CD4-positive, alpha-beta T cell treated with Interleukin-15 for 4 hours (primary cell): ENCODE results near the gene LINGO4.

Experiments used
- DNase-seq: peaks from one replicate; pipeline ENCODE4 v3.0.0-alpha.2; 2020; ENCODE audit warnings: low spot score

LINGO4 gene

GRCh38 chr1:151805066-151805820 lies at the start of gene LINGO4:
Gene LINGO4 (minus strand): TSS chr1:151805419. CDS start chr1:151802704, 2,715 bp downstream.
- no peak for DNase-seq

- no peak for DNase-seq
Measured at GRCh38 chr1:151854658-151855057, 49.4 kb upstream of the LINGO4 start.

- DNase-seq: no peak
Measured at GRCh38 chr1:151853411-151853943, 48.3 kb upstream of the LINGO4 start, which contains the start of gene THEM5. Gene THEM5 (minus strand): TSS chr1:151853712. CDS start chr1:151853565, 147 bp downstream.

GRCh38 chr1:151852733-151853132 lies 47.5 kb upstream of the LINGO4 start:
- DNase-seq: no peak

GRCh38 chr1:151851886-151852285 lies 46.7 kb upstream of the LINGO4 start:
- no peak for DNase-seq

- DNase-seq: no peak
Measured at GRCh38 chr1:151849871-151850270, 44.7 kb upstream of the LINGO4 start.

- no peak for DNase-seq
Measured at GRCh38 chr1:151849126-151849525, 43.9 kb upstream of the LINGO4 start.

- no peak for DNase-seq
Measured at GRCh38 chr1:151847867-151848596, 42.8 kb upstream of the LINGO4 start.

GRCh38 chr1:151846686-151847237 lies 41.5 kb upstream of the LINGO4 start:
- no peak for DNase-seq

- DNase-seq: no peak
Measured at GRCh38 chr1:151846062-151846568, 40.9 kb upstream of the LINGO4 start.

- no peak for DNase-seq
Measured at GRCh38 chr1:151843398-151843797, 38.2 kb upstream of the LINGO4 start.

GRCh38 chr1:151841141-151841540 lies 35.9 kb upstream of the LINGO4 start:
- no peak for DNase-seq

- no peak for DNase-seq
Measured at GRCh38 chr1:151840421-151840820, 35.2 kb upstream of the LINGO4 start.

GRCh38 chr1:151839457-151840403 lies 34.5 kb upstream of the LINGO4 start, which contains the start of gene C2CD4D:
Gene C2CD4D (minus strand): TSS chr1:151839820. CDS start chr1:151838989, 831 bp downstream.
- DNase-seq: peak; percentile 72

GRCh38 chr1:151839082-151839412 lies 33.8 kb upstream of the LINGO4 start:
- no peak for DNase-seq

GRCh38 chr1:151838222-151839081 lies 33.2 kb upstream of the LINGO4 start:
- DNase-seq: no peak

- no peak for DNase-seq
Measured at GRCh38 chr1:151837884-151838221, 32.6 kb upstream of the LINGO4 start.

- peak; percentile 64 for DNase-seq
Measured at GRCh38 chr1:151837197-151837596, 32.0 kb upstream of the LINGO4 start.

GRCh38 chr1:151835596-151835995 lies 30.4 kb upstream of the LINGO4 start:
- no peak for DNase-seq

- DNase-seq: no peak
Measured at GRCh38 chr1:151834239-151834638, 29.0 kb upstream of the LINGO4 start.
